Measurements from ENCODE around the gene KCNMA1. TPM values are rescaled to one million over a fixed set of nuclear protein-coding genes. Genes with fewer than 3 reads are reported as not detected.
A peak's percentile ranks its signal among the peaks of the same experiment; 100 is the strongest.
"Not testable (repeated sequence)": the region's sequence is repeated elsewhere in the genome, so short reads cannot be mapped to it uniquely, and the experiment has no call there.

KCNMA1 gene
- total and polyA plus RNA-seq, 5 donors = 1.5 to 6.1 (median 3.3) TPM

GRCh38 chr10:77526868-77527617 is 110.6 kb downstream of the KCNMA1 start:
- H3K27ac ChIP-seq (ENCODE audit: low read length) = no peak overlapping the region
- ATAC-seq = no peak

GRCh38 chr10:77524281-77524711 is 113.3 kb downstream of the KCNMA1 start:
- Histone ChIP-seq H3K27me3 (ENCODE audit: control insufficient read depth, insufficient read depth) (no peaks in the 10 kb centered on the region), H3K4me1 (ENCODE audit: control insufficient read depth, insufficient read depth, low read length) (no peaks in the 10 kb centered on the region), H3K4me3 (ENCODE audit: low read length) (no peak overlapping the region), H3K27ac (ENCODE audit: low read length) (no peak overlapping the region), H3K9me3 (ENCODE audit: control insufficient read depth, low read length) (no peaks in the 10 kb centered on the region)
- DNase-seq (no peak), ATAC-seq (no peak)
- intact Hi-C loops (cut with DNase I) = no loop called here
- 36% methylated on average over 6 of the region's 6 CpGs for WGBS

More at GRCh38 chr10:77526868-77527617, 110.6 kb downstream of the KCNMA1 start:
- 53% methylated on average over 6 of the region's 6 CpGs for WGBS
- DNase-seq = no peak
- Histone ChIP-seq H3K4me3 (ENCODE audit: low read length) (no peak overlapping the region), H3K9me3 (ENCODE audit: control insufficient read depth, low read length) (no peaks in the 10 kb centered on the region), H3K4me1 (ENCODE audit: control insufficient read depth, insufficient read depth, low read length) (no peaks in the 10 kb centered on the region), H3K27me3 (ENCODE audit: control insufficient read depth, insufficient read depth) (no peaks in the 10 kb centered on the region)
- intact Hi-C loops (cut with DNase I) = no loop called here

- intact Hi-C loops (cut with DNase I) = no loop called here
- 78% methylated on average over 4 of the region's 4 CpGs for WGBS
- no peaks in the 10 kb centered on the region for H3K27me3 ChIP-seq (ENCODE audit: control insufficient read depth, insufficient read depth)
- no peak overlapping the region for H3K4me3 ChIP-seq (ENCODE audit: low read length)
- no peak for DNase-seq
- ATAC-seq = no peak
- no peaks in the 10 kb centered on the region for H3K4me1 ChIP-seq (ENCODE audit: control insufficient read depth, insufficient read depth, low read length)
- no peak overlapping the region for H3K27ac ChIP-seq (ENCODE audit: low read length)
- no peaks in the 10 kb centered on the region for H3K9me3 ChIP-seq (ENCODE audit: control insufficient read depth, low read length)
Observed at GRCh38 chr10:77522268-77522809, 115.3 kb downstream of the KCNMA1 start.

- no peaks in the 10 kb centered on the region for H3K9me3 ChIP-seq (ENCODE audit: control insufficient read depth, low read length)
- 91% methylated on average over 2 of the region's 2 CpGs for WGBS
- DNase-seq = no peak
- H3K4me1 ChIP-seq (ENCODE audit: control insufficient read depth, insufficient read depth, low read length) = no peaks in the 10 kb centered on the region
- H3K4me3 ChIP-seq (ENCODE audit: low read length) = no peak overlapping the region
- no peak overlapping the region for H3K27ac ChIP-seq (ENCODE audit: low read length)
- H3K27me3 ChIP-seq (ENCODE audit: control insufficient read depth, insufficient read depth) = no peaks in the 10 kb centered on the region
- intact Hi-C loops (cut with DNase I) = no loop called here
- ATAC-seq = no peak
Observed at GRCh38 chr10:77520995-77521394, 116.6 kb downstream of the KCNMA1 start.

- H3K4me1 ChIP-seq (ENCODE audit: control insufficient read depth, insufficient read depth, low read length) = no peaks in the 10 kb centered on the region
- H3K4me3 ChIP-seq (ENCODE audit: low read length) = no peak overlapping the region
- no peaks in the 10 kb centered on the region for H3K27me3 ChIP-seq (ENCODE audit: control insufficient read depth, insufficient read depth)
- DNase-seq (no peak), ATAC-seq (no peak)
- no peaks in the 10 kb centered on the region for H3K9me3 ChIP-seq (ENCODE audit: control insufficient read depth, low read length)
- intact Hi-C loops (cut with DNase I) = no loop called here
- H3K27ac ChIP-seq (ENCODE audit: low read length) = no peak overlapping the region
- WGBS = 90% methylated on average over 1 of the region's 1 CpG
Observed at GRCh38 chr10:77520290-77520689, 117.3 kb downstream of the KCNMA1 start.

GRCh38 chr10:77519791-77520190 is 117.8 kb downstream of the KCNMA1 start:
- WGBS = 80% methylated on average over 2 of the region's 2 CpGs
- ATAC-seq = peak in 1 of 2 donors; percentile 16
- intact Hi-C loops (cut with DNase I) = not testable (repeated sequence)

GRCh38 chr10:77518910-77519274 is 118.7 kb downstream of the KCNMA1 start:
- Histone ChIP-seq H3K4me3 (ENCODE audit: low read length) (no peak overlapping the region), H3K27ac (ENCODE audit: low read length) (no peak overlapping the region), H3K9me3 (ENCODE audit: control insufficient read depth, low read length) (no peaks in the 10 kb centered on the region), H3K4me1 (ENCODE audit: control insufficient read depth, insufficient read depth, low read length) (no peaks in the 10 kb centered on the region), H3K27me3 (ENCODE audit: control insufficient read depth, insufficient read depth) (no peaks in the 10 kb centered on the region)
- WGBS = 89% methylated on average over 6 of the region's 6 CpGs
- intact Hi-C loops (cut with DNase I) = no loop called here
- no peak for DNase-seq
- no peak for ATAC-seq

More at GRCh38 chr10:77519791-77520190, 117.8 kb downstream of the KCNMA1 start:
- not testable (repeated sequence) for H3K4me1 ChIP-seq (ENCODE audit: control insufficient read depth, insufficient read depth, low read length); H3K9me3 ChIP-seq (ENCODE audit: control insufficient read depth, low read length); H3K27ac ChIP-seq (ENCODE audit: low read length); H3K4me3 ChIP-seq (ENCODE audit: low read length); DNase-seq; H3K27me3 ChIP-seq (ENCODE audit: control insufficient read depth, insufficient read depth)

- Histone ChIP-seq H3K4me3 (ENCODE audit: low read length) (no peak overlapping the region), H3K9me3 (ENCODE audit: control insufficient read depth, low read length) (no peaks in the 10 kb centered on the region), H3K4me1 (ENCODE audit: control insufficient read depth, insufficient read depth, low read length) (no peaks in the 10 kb centered on the region), H3K27ac (ENCODE audit: low read length) (no peak overlapping the region), H3K27me3 (ENCODE audit: control insufficient read depth, insufficient read depth) (no peaks in the 10 kb centered on the region)
- DNase-seq = no peak
- ATAC-seq = no peak
- 87% methylated on average over 7 of the region's 7 CpGs for WGBS
- intact Hi-C loops (cut with DNase I) = no loop called here
Observed at GRCh38 chr10:77518241-77518909, 119.2 kb downstream of the KCNMA1 start.

GRCh38 chr10:77516575-77516974 is 121.0 kb downstream of the KCNMA1 start:
- H3K27ac ChIP-seq (ENCODE audit: low read length) = no peak overlapping the region
- DNase-seq (no peak), ATAC-seq (no peak)
- intact Hi-C loops (cut with DNase I) = no loop called here
- H3K27me3 ChIP-seq (ENCODE audit: control insufficient read depth, insufficient read depth) = no peaks in the 10 kb centered on the region
- no peaks in the 10 kb centered on the region for H3K4me1 ChIP-seq (ENCODE audit: control insufficient read depth, insufficient read depth, low read length)
- H3K9me3 ChIP-seq (ENCODE audit: control insufficient read depth, low read length) = no peaks in the 10 kb centered on the region
- H3K4me3 ChIP-seq (ENCODE audit: low read length) = no peak overlapping the region
- 92% methylated on average over 8 of the region's 8 CpGs for WGBS

- H3K4me1 ChIP-seq (ENCODE audit: control insufficient read depth, insufficient read depth, low read length) = no peaks in the 10 kb centered on the region
- DNase-seq = no peak
- 84% methylated on average over 4 of the region's 4 CpGs for whole genome bisulfite sequencing
- H3K27ac ChIP-seq (ENCODE audit: low read length) = no peak overlapping the region
- intact Hi-C loops (cut with DNase I) = no loop called here
- no peak for ATAC-seq
- no peaks in the 10 kb centered on the region for H3K27me3 ChIP-seq (ENCODE audit: control insufficient read depth, insufficient read depth)
- H3K4me3 ChIP-seq (ENCODE audit: low read length) = no peak overlapping the region
- H3K9me3 ChIP-seq (ENCODE audit: control insufficient read depth, low read length) = no peaks in the 10 kb centered on the region
Observed at GRCh38 chr10:77514870-77515269, 122.7 kb downstream of the KCNMA1 start.

- H3K9me3 ChIP-seq (ENCODE audit: control insufficient read depth, low read length) = no peaks in the 10 kb centered on the region
- H3K27me3 ChIP-seq (ENCODE audit: control insufficient read depth, insufficient read depth) = no peaks in the 10 kb centered on the region
- no peaks in the 10 kb centered on the region for H3K4me1 ChIP-seq (ENCODE audit: control insufficient read depth, insufficient read depth, low read length)
- intact Hi-C loops (cut with DNase I) = no loop called here
- ATAC-seq (peak; percentile 72 to 81), DNase-seq (peak in 1 of 3 donors; percentile 53)
- H3K27ac ChIP-seq (ENCODE audit: low read length) = no peak overlapping the region
- 77% methylated on average over 15 of the region's 15 CpGs for WGBS
- H3K4me3 ChIP-seq (ENCODE audit: low read length) = no peak overlapping the region
Observed at GRCh38 chr10:77513781-77514331, 123.8 kb downstream of the KCNMA1 start.

Data from right cardiac atrium (tissue), 5 donors.